K562 (cell line): ENCODE results near the gene CFAP54. TPM values are rescaled to one million over a fixed set of nuclear protein-coding genes. Genes with fewer than 3 reads are reported as not detected.

ENCODE experiments used
- ATAC-seq: fragments of 200-7000 bp; cut with Tn5 transposase; 3 replicates; pipeline ENCODE4 v1.9.1; 2020; ENCODE audit warnings: moderate library complexity
- BruUV-seq: library from RNA; stranded (reverse); fragments of 400-500 nt; replicated peaks from 2 replicates; lab custom pipeline; 2021; lab: Mats Ljungman, UMichigan
- CTCF ChIA-PET: fragments of 300-600 bp; formaldehyde crosslinking; extraction: SDS; loops from one replicate; lab custom pipeline; 2021; ENCODE audit warnings: low intra/inter-chr PET ratio; lab: Yijun Ruan, JAX
- POLR2A ChIA-PET: fragments of 300-600, 350-650 bp; sonication (Branson Sonifier 250); formaldehyde crosslinking; extraction: SDS; loops from one replicate; lab custom pipeline; 2021; ENCODE audit warnings: antibody characterized with exemption, inconsistent platforms; lab: Yijun Ruan, JAX
- DNase-seq, 4 experiments: peaks; one replicate each; pipeline versions ENCODE4 v3.0.0 to v3.0.0-alpha.2; 2011 to 2018; ENCODE audit warnings: low spot score in 3 of 4, mixed read lengths in 3 of 4; ENCODE audit errors: extremely low read depth in 1 of 4
- FAIRE-seq: peaks from 2 replicates; lab custom pipeline; 2011; peaks lifted over from hg19 to GRCh38; lab: Jason Lieb, UNC
- H2AFZ ChIP-seq: 2 replicates; pipeline ENCODE4 v1.6.0; 2011; ENCODE audit warnings: low read depth, low read length, control low read depth, inconsistent platforms
- H3K27ac ChIP-seq: fragments of 200-600 bp; 3 replicates; pipeline ENCODE4 v1.8.0; 2011; ENCODE audit warnings: low read depth, mild to moderate bottlenecking, control low read depth, inconsistent platforms, low read length, moderate library complexity, mixed read lengths; ENCODE audit errors: extremely low read depth
- H3K27me3 ChIP-seq, 2 experiments: fragments of 300-600 bp in 1 of 2; 2 replicates in 1 of 2; 3 replicates in 1 of 2; pipeline versions ENCODE4 v1.6.0 to v1.8.0; 2011; ENCODE audit warnings: inconsistent platforms in 2 of 2, low read length in 2 of 2, mild to moderate bottlenecking in 1 of 2, mixed read lengths in 1 of 2, moderate library complexity in 1 of 2; ENCODE audit not compliant: control insufficient read depth in 2 of 2, insufficient read depth in 2 of 2
- H3K36me3 ChIP-seq: fragments of 300-600 bp; 3 replicates; pipeline ENCODE4 v1.8.0; 2011; ENCODE audit warnings: mild to moderate bottlenecking, low read length, inconsistent platforms; ENCODE audit not compliant: control insufficient read depth, insufficient read depth
- H3K4me1 ChIP-seq, 2 experiments: fragments of 200-600 bp in 1 of 2; replicated peaks in 1 of 2; 2 replicates in 1 of 2; 3 replicates in 1 of 2; pipeline versions ENCODE4 v1.5.1 to v1.8.0; 2011; ENCODE audit warnings: inconsistent platforms in 2 of 2, low read length in 2 of 2, mild to moderate bottlenecking in 1 of 2, mixed read lengths in 1 of 2, moderate library complexity in 1 of 2; ENCODE audit not compliant: control insufficient read depth in 2 of 2, insufficient read depth in 2 of 2
- H3K4me2 ChIP-seq: 2 replicates; pipeline ENCODE4 v1.6.1; 2011; ENCODE audit warnings: low read length, control low read depth, inconsistent platforms, mixed read lengths; ENCODE audit not compliant: insufficient read depth
- H3K4me3 ChIP-seq: fragments of 200-600 bp; sonication (generic), shearing (Covaris generic); 2 replicates; pipeline ENCODE4 v1.5.1; 2016; ENCODE audit warnings: control low read depth, inconsistent platforms
- H3K79me2 ChIP-seq: fragments of 200-600 bp; 3 replicates; pipeline ENCODE4 v1.8.0; 2011; ENCODE audit warnings: low read length, inconsistent platforms; ENCODE audit not compliant: control insufficient read depth, insufficient read depth
- H3K9ac ChIP-seq, 2 experiments: 2 replicates each; pipeline versions ENCODE4 v1.6.0 to v1.6.1; 2011; ENCODE audit warnings: low read depth in 2 of 2, low read length in 2 of 2, control low read depth in 1 of 2, inconsistent platforms in 1 of 2, mild to moderate bottlenecking in 1 of 2, mixed read lengths in 1 of 2; ENCODE audit not compliant: insufficient read depth in 1 of 2
- H3K9me1 ChIP-seq: one replicate; pipeline ENCODE4 v1.6.0; 2011; ENCODE audit warnings: inconsistent platforms, mild to moderate bottlenecking, low read length, moderate library complexity; ENCODE audit not compliant: control insufficient read depth, insufficient read depth
- H3K9me3 ChIP-seq: replicated peaks from 2 replicates; pipeline ENCODE4 v1.5.1; 2011; ENCODE audit warnings: low read depth, low read length, inconsistent platforms; ENCODE audit not compliant: control insufficient read depth, insufficient read depth
- H4K20me1 ChIP-seq: replicated peaks from 2 replicates; pipeline ENCODE4 v1.6.1; 2011; ENCODE audit warnings: low read length, inconsistent platforms, mixed read lengths; ENCODE audit not compliant: control insufficient read depth, insufficient read depth
- ARID2 ChIP-seq: fragments of 450-650 bp; IDR thresholded peaks from 2 replicates; pipeline ENCODE4 v1.6.1; 2017; ENCODE audit warnings: antibody characterized with exemption, mild to moderate bottlenecking
- MAZ ChIP-seq, 2 experiments: fragments of 450-650 bp in 1 of 2; sonication (generic) in 1 of 2; formaldehyde crosslinking; IDR thresholded peaks in 1 of 2; conservative IDR thresholded peaks in 1 of 2; 2 replicates each; pipeline versions ENCODE4 v1.4.0 to v1.5.0; 2020; ENCODE audit warnings: mild to moderate bottlenecking in 1 of 2, missing genetic modification reagents in 1 of 2
- TAF1 ChIP-seq: IDR thresholded peaks from 2 replicates; pipeline ENCODE4 v1.6.1; 2011; ENCODE audit warnings: mild to moderate bottlenecking, low read length, moderate library complexity; ENCODE audit not compliant: insufficient read depth, control insufficient read depth, severe bottlenecking; ENCODE audit errors: extremely low read depth
- WHSC1 ChIP-seq: IDR thresholded peaks from one replicate; pipeline ENCODE4 v1.6.1; 2012; ENCODE audit warnings: low read length, control low read depth, inconsistent platforms
- ZNF133 ChIP-seq: fragments of 250-450 bp; sonication (Bioruptor Pico); IDR thresholded peaks from 2 replicates; pipeline ENCODE4 v1.4.0; 2020; ENCODE audit warnings: mild to moderate bottlenecking
- ZNF165 ChIP-seq: fragments of 250-450 bp; sonication (Bioruptor Pico); IDR thresholded peaks from 2 replicates; pipeline ENCODE4 v1.4.0; 2020; ENCODE audit warnings: borderline replicate concordance
- ZNF184 ChIP-seq: sonication (generic); formaldehyde crosslinking; IDR thresholded peaks from 2 replicates; pipeline ENCODE4 v1.5.0; 2020; ENCODE audit warnings: missing genetic modification reagents
- ZNF197 ChIP-seq: fragments of 200-800 bp; sonication (Bioruptor generic); IDR thresholded peaks from 2 replicates; pipeline ENCODE4 v1.6.1; 2016; ENCODE audit warnings: low read depth, missing genetic modification characterization, missing compliant biosample characterization
- ZNF444 ChIP-seq: fragments of 250-450 bp; sonication (Bioruptor Pico); IDR thresholded peaks from 2 replicates; pipeline ENCODE4 v1.4.0; 2020; ENCODE audit warnings: mild to moderate bottlenecking, moderate library complexity
- WGBS: fragments of 100-300 bp; shearing (Covaris generic); methylation state at CpG from one replicate; pipeline ENCODE4 v1.1.6; 2016; ENCODE audit warnings: low coverage, mixed read lengths; ENCODE audit not compliant: insufficient coverage; ENCODE audit errors: missing lambda C conversion rate; 5-methylcytosine and 5-hydroxymethylcytosine counted together
- in situ Hi-C: fragments of 300-500 bp; cut with MboI; formaldehyde crosslinking; loops from 4 replicates; pipeline ENCODE4 v1.15.0; 2018; ENCODE audit warnings: inconsistent platforms, mixed read lengths
- intact Hi-C: fragments of 100-400 bp; cut with micrococcal nuclease; formaldehyde crosslinking; loops from 2 replicates; pipeline ENCODE4 v1.14.2; 2022
- polyA plus RNA-seq, 8 experiments: library from polyadenylated mRNA; depleted of rRNA in 4 of 8; stranded (reverse) in 5 of 8; unstranded in 3 of 8; fragments of >200 nt; fragmentation: Nextera tagmentation in 2 of 8; fragmentation: Illumina TruSeq in 1 of 8; extraction: Ambion mirVana in 2 of 8; extraction: Trizol in 1 of 8; gene quantifications; 2 replicates each; pipeline versions ENCODE4 v1.2.1 to v1.2.3, GENCODE V29; 2011 to 2014; ENCODE audit warnings: inconsistent platforms in 1 of 8, missing spikeins in 1 of 8
- total RNA-seq, 7 experiments: library from RNA; depleted of rRNA in 6 of 7; stranded (reverse); fragments of >200 nt in 6 of 7; fragmentation: Illumina TruSeq in 2 of 7; extraction: Trizol in 2 of 7; gene quantifications; 2 replicates each; pipeline versions ENCODE4 v1.2.1 to v1.2.3, GENCODE V29; 2011 to 2021; ENCODE audit warnings: low replicate concordance in 1 of 7
- TF ChIP-seq, protein P1 (sequence below), 2 experiments: fragments of 450-650 bp; IDR thresholded peaks; 2 replicates each; pipeline ENCODE4 v1.6.1; 2016; ENCODE audit warnings: mild to moderate bottlenecking in 2 of 2, borderline replicate concordance in 1 of 2, low read depth in 1 of 2, moderate library complexity in 1 of 2
- TF ChIP-seq, protein P2 (sequence below): fragments of 250-450 bp; sonication (Bioruptor Pico); IDR thresholded peaks from 2 replicates; pipeline ENCODE4 v1.4.0; 2020; ENCODE audit warnings: mild to moderate bottlenecking, moderate library complexity

CFAP54 gene
- total and polyA plus RNA-seq, 9 of the 15 experiments (the other 6 are each of a cell fraction or from before 2014, with no cell fraction given): 0.03 to 0.23 (median 0.10) TPM; not detected in 3

DNA sequence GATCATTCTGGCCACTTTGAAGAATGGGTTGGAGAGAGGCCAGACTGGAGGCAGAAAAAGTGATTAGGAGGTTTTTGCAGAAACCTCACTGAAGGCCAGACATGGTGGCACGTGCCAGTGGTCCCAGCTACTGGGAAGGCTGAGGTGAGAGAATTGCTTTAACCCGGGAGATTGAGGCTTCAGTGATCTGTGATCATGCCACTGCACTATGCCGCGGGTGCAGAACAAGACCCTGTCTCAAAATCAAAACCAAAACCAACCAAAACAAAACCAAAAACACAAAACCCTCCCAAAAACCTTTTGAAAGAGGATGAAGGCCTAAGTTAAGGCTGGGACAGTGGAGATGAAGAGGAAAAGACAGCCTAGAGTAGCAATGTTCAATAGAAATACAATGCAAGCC is 15.2 kb upstream of the CFAP54 start:
- ATAC-seq: no peak
- TF ChIP-seq ZNF197 (CRISPR knock-in tag): no peak
- TF ChIP-seq ZNF184 (CRISPR knock-in tag): no peak
- TF ChIP-seq, protein P1, sequence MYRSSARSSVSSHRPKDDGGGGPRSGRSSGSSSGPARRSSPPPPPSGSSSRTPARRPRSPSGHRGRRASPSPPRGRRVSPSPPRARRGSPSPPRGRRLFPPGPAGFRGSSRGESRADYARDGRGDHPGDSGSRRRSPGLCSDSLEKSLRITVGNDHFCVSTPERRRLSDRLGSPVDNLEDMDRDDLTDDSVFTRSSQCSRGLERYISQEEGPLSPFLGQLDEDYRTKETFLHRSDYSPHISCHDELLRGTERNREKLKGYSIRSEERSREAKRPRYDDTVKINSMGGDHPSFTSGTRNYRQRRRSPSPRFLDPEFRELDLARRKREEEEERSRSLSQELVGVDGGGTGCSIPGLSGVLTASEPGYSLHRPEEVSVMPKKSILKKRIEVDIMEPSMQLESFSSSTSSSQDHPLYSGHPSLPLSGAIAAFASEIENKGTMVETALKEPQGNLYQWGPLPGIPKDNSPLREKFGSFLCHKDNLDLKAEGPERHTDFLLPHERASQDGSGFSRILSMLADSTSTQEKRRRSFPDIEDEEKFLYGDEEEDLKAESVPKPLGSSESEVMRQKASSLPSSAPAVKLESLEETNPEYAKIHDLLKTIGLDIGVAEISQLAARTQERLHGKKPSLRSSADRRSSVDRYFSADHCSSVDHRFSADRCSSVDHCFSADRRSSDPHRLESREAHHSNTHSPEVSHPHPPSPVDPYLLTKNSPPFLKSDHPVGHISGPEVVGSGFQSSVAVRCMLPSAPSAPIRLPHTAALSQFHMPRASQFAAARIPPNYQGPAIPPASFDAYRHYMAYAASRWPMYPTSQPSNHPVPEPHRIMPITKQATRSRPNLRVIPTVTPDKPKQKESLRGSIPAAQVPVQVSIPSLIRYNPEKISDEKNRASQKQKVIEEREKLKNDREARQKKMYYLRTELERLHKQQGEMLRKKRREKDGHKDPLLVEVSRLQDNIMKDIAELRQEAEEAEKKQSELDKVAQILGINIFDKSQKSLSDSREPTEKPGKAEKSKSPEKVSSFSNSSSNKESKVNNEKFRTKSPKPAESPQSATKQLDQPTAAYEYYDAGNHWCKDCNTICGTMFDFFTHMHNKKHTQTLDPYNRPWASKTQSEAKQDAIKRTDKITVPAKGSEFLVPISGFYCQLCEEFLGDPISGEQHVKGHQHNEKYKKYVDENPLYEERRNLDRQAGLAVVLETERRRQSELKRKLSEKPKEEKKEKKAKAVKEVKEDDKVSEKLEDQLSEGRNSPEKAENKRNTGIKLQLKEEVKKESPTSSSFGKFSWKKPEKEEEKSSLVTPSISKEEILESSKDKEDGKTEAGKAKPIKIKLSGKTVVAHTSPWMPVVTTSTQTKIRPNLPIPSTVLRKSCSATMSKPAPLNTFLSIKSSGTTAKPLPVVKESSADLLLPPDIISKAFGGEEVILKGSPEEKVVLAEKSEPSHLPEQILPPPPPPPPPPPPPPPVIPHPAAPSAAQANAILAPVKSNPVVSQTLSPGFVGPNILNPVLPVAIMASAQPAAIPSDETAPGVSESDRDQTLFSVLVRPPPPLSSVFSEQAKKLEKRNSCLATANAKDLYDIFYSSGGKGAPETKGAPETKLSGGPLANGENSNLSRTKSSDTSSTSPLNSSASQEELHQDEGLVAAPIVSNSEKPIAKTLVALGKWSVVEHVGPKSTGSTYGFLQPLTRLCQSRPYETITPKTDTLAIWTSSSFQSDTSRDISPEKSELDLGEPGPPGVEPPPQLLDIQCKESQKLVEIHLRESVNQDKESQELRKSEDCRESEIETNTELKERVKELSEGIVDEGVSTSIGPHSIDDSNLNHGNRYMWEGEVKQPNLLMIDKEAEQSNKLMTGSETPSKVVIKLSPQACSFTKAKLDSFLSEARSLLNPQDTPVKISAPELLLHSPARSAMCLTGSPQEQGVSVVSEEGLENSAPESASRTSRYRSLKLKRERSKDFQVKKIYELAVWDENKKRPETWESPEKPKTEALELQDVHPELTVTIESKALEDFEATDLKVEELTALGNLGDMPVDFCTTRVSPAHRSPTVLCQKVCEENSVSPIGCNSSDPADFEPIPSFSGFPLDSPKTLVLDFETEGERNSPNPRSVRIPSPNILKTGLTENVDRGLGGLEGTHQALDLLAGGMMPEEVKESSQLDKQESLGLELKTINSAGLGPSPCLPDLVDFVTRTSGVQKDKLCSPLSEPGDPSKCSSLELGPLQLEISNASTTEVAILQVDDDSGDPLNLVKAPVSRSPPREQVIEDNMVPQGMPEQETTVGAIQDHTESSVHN (IDR thresholded peaks at IDR 0.05; ENCODE audit: borderline replicate concordance in 1 of 2, low read depth in 1 of 2): no peak
- TF ChIP-seq ZNF444: no peak
- TF ChIP-seq WHSC1: no peak
- TF ChIP-seq, protein P2, sequence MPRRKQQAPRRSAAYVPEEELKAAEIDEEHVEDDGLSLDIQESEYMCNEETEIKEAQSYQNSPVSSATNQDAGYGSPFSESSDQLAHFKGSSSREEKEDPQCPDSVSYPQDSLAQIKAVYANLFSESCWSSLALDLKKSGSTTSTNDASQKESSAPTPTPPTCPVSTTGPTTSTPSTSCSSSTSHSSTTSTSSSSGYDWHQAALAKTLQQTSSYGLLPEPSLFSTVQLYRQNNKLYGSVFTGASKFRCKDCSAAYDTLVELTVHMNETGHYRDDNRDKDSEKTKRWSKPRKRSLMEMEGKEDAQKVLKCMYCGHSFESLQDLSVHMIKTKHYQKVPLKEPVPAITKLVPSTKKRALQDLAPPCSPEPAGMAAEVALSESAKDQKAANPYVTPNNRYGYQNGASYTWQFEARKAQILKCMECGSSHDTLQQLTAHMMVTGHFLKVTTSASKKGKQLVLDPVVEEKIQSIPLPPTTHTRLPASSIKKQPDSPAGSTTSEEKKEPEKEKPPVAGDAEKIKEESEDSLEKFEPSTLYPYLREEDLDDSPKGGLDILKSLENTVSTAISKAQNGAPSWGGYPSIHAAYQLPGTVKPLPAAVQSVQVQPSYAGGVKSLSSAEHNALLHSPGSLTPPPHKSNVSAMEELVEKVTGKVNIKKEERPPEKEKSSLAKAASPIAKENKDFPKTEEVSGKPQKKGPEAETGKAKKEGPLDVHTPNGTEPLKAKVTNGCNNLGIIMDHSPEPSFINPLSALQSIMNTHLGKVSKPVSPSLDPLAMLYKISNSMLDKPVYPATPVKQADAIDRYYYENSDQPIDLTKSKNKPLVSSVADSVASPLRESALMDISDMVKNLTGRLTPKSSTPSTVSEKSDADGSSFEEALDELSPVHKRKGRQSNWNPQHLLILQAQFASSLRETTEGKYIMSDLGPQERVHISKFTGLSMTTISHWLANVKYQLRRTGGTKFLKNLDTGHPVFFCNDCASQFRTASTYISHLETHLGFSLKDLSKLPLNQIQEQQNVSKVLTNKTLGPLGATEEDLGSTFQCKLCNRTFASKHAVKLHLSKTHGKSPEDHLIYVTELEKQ (CRISPR knock-in tag): no peak
- no peak for TF ChIP-seq ARID2
- no peak for TF ChIP-seq MAZ (CRISPR knock-in tag; conservative IDR thresholded peaks at IDR 0.05 in 1 of 2, IDR thresholded peaks at IDR 0.05 in 1 of 2)
- no peak for TF ChIP-seq ZNF133 (CRISPR knock-in tag)
- TF ChIP-seq ZNF165 (CRISPR knock-in tag): no peak
- TF ChIP-seq TAF1: no peak

More for the DNA sequence above, 15.2 kb upstream of the CFAP54 start:
- Histone ChIP-seq H3K27me3 (no peaks in the 10 kb centered on the region), H3K9me1 (no peaks in the 10 kb centered on the region), H3K4me1 (no peaks in the 10 kb centered on the region; a peak in 2 of 5 replicates), H3K79me2 (no peaks in the 10 kb centered on the region), H2AFZ (no peak overlapping the region), H3K4me2 (no peak overlapping the region), H4K20me1 (no peaks in the 10 kb centered on the region), H3K4me3 (no peak overlapping the region), H3K9me3 (no peaks in the 10 kb centered on the region), H3K36me3 (no peaks in the 10 kb centered on the region), H3K9ac (no peak overlapping the region), H3K27ac (no peak overlapping the region)
- no peak for FAIRE-seq
- no TSS peak for BruUV-seq
- intact Hi-C loops (no loop called here), in situ Hi-C loops (no loop called here)
- ChIA-PET CTCF (no interaction called here), POLR2A (no interaction called here)
- no peak for DNase-seq
- WGBS: 19% methylated on average over 4 of the region's 4 CpGs
